SIG-M5 (cell line): Measurements from ENCODE around the gene PLEKHG4.

Experiments used
- DNase-seq: peaks from one replicate; lab custom pipeline; 2025; lab: John Stamatoyannopoulos, UW

PLEKHG4 gene

DNA sequence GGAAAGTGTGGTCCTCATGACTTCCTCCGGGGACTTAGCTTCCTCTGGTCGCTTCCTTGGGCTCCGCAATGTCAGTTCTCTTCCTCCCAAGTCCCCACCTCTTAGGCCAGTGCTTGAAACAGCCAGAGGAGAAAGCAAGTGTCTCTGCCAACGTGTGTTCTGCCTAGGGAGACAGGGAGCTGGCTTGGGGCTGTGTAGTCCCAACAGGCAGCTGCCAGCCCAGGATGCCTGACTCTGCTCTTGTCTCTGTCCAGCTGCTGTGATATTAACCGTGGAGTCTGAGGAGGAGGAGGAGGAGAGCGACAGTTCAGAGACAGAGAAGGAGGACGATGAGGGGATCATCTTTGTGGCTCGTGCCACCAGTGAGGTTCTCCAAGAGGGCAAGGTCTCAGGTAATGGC is 13.5 kb upstream of the PLEKHG4 start:
- DNase-seq: no peak

DNA sequence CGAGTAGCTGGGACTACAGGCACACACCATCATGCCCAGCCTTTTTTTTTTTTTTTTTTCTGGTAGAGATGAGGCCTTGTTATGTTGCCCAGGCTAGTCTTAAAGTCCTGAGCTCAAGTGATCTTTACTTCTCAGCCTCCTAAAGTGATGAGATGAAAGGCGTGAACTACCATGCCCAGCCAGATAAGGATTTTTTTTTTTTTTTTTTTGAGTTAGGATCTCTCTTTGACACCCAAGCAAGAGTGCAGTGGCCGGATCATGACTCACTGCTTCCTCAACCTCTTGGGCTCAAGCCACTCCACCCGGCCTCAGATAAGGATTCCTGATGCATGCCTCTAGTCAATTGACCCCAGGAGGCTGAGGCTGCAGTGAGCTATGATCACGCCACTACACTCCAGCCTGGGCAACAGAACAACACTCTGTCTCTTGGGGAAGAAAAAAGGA is 11.2 kb upstream of the PLEKHG4 start:
- no peak for DNase-seq

DNA sequence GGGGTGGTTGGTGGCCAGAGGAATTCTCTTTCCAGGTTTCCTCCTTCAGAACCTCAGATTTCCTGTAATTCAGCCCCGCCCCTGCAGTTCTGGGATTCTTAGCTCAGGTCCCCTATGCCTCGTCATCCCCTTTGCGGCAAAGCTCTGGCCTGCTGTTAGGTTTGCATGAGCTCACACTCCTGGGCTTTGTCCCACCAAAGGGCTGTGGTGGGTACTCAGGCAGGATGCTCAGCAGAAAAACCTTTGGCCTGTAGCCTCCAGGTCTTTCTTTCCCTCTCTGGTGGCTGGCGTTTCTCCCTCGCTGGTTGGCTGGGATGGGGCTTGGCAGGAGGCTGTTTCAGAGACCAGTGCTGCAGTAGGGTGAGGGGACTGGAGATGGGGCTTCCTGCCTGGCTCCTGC is 9.6 kb upstream of the PLEKHG4 start:
- no peak for DNase-seq

DNA sequence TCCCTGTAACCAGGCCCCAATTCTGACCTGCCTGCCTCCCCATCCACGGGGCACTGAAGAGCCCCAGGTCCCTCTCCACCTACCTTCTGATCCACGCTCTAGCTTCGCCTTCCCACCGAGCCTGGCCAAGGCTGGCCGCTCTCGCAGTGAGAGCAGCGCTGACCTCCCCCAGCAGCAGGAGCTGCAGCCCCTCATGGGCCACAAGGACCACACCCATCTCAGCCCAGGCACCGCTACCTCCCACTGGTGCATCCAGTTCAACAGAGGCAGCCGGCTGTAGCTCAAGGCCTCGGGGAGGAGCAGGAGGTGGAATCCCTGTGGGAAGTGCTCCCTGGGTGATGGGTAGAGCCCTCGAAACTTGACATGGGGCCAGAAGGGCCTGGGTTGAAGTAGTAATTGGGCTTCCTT is 8.4 kb upstream of the PLEKHG4 start:
- DNase-seq: no peak

DNA sequence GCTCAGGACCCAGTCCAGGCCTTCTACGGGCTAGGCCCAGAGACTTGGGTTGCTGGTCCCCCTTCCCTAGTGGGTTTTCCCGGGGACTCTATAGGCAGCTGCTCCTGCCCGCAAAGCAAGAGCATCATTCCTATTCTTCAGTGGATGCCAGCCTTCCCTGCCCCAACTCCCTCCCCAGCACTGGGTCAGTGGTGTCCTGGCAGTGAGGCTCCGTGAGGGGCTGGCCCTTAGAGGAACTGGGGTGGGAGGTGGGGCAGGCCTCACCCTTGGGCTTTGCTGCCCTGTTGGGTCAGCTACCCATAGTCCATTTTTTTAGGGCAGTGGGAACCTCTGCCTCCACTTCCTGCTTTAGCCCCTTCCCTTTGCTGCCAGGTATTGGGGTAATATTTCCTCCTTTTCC is 7.9 kb upstream of the PLEKHG4 start:
- DNase-seq: no peak

DNA sequence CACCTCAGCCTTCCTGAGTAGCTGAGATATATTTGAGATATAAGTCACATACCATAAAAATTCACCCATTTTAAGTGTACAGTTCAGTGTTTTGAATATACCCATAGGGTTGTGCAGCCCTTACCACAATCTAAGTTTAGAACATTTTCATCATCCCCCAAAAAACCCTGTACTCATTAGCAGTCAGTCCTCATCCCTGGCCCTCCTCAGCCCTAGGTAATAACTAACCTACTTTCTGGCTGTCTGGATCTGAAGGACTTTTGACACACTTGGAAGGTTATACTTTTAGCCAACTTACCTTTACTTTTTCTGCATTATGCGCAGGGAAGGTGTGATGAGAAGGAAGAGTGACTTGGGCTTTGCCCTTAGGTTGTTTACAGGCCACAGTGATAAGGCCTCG is 4.0 kb upstream of the PLEKHG4 start:
- no peak for DNase-seq

DNA sequence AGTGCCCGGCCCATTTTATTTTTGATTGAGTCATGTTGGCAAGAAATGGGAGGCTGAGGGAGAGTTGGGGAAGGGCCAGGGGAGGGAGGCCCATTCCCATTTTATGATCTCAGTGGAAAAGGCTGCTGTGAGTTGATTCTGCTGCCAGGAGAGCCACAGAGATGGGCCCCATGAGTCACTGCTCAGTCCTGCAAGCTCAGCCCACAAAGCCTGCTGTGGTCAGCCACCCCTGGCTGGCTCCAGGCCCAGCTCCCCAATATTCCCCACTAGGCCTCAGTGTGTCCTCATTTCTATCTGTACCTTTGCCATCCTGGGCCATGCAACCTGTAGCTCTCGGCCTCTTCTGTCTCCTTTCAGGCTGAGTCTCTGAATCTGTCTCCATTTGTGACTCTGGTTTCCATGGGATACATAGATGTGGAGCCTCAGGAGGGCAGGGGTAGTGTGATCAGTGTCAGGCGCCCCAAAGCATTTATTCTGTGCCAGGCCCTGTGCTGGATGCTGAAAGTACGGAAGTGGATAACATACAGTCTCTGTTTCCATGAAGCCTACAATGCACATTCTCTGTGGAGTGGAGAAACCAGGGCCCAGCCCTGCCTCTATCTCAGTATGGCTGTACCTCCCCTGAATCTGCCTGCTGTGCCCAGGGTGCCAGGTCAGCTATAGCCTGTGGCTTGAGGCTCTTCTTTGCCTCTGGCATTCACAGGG is 1.9 kb upstream of the PLEKHG4 start:
- no peak for DNase-seq

DNA sequence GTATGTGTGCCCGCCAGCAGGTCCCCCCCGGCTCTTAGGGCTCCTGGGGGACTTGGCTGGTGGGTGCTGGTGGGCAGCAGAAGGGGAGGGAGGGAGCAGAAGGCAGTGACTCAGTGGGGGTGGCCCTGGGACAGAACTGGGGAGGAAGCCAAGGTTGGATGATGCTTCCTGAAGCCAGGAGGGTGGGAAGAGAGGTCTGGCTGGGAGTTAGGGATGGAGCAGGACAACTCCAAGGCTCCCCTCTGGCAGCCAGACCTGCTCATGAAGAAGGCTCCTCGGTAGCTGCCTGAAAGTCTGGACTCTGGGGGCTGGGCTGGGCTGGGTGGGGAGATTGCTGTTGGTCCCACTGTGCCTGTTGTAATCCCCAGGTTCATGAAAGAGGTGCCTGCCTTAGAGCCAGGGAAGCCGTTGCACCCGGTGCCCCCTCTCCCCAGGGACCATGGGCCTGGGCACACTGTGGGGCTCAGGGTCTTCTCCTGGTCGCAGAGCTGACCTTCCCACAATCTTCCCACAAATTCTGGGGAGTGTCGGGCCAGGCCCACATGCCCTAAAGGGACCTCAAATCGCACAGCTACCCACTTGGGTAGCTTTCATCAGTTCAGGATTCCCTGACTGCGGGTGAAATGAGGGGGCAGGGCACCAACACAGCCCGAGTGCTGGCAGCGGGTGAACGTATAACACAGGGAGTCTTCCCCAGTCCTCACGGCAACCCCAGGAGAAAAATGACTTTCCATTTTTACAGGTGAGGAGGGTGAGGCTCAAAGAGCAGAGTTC is 1.1 kb upstream of the PLEKHG4 start:
- DNase-seq: no peak

DNA sequence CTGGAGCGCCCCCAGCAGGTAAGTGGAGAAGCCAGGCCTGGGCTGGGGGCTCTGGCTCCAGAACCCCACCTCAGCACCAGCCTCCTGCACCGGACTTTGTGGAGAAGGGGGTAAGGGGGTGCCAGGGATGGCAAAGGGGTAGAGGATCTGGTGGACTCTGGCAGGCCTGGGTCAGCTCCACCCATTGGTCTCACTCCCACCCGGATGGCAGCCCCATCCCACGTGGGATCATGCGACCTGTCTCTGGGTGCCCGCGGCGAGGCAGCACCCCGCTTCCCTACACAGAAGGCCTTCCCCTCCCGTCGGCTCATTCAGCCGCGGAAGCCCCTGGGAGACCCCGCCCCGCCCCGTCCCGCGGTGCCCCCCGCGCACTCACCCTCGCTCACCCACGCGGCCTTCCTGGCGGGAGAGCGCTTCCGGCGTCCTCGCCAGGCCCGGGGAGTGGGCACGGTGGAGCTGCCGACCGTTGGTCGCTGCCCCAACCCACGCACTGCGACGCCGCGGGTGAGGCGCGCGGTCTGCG is 498 bp upstream of the PLEKHG4 start:
- no peak for DNase-seq

DNA sequence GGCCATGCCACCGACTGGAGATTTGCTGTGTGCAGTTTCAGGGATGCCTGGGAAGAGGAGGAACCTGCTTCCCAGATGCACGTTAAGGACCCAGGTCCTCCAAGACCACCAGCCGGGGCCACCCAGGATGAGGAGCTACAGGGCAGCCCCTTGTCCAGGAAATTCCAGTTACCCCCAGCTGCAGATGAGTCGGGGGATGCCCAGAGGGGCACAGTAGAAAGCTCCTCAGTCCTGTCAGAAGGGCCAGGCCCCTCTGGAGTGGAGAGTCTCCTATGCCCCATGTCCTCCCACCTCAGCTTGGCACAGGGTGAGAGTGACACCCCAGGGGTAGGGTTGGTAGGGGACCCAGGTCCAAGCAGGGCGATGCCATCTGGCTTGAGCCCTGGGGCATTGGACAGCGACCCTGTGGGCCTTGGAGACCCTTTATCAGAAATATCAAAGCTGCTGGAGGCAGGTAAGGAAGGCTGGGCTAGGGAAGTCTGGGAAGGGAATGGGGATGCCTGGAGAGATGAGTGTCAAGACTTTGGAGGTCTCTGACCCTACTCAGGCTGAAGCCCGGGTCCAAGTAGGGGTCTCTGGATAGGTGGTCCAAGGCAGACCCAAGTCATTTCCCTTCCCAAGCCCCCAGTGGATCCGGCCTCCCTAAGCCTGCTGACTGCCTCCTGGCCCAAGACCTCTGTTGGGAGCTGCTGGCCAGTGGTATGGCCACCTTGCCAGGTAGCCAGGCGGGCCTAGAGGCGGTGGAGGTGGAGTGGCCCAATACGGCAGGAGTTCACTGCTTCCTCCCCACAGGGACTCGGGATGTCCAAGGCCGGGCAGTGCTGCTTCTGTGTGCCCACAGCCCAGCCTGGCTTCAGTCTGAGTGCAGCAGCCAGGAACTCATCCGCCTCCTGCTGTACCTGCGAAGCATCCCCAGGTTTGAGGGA is 1.0 kb downstream of the PLEKHG4 start:
- no peak for DNase-seq

DNA sequence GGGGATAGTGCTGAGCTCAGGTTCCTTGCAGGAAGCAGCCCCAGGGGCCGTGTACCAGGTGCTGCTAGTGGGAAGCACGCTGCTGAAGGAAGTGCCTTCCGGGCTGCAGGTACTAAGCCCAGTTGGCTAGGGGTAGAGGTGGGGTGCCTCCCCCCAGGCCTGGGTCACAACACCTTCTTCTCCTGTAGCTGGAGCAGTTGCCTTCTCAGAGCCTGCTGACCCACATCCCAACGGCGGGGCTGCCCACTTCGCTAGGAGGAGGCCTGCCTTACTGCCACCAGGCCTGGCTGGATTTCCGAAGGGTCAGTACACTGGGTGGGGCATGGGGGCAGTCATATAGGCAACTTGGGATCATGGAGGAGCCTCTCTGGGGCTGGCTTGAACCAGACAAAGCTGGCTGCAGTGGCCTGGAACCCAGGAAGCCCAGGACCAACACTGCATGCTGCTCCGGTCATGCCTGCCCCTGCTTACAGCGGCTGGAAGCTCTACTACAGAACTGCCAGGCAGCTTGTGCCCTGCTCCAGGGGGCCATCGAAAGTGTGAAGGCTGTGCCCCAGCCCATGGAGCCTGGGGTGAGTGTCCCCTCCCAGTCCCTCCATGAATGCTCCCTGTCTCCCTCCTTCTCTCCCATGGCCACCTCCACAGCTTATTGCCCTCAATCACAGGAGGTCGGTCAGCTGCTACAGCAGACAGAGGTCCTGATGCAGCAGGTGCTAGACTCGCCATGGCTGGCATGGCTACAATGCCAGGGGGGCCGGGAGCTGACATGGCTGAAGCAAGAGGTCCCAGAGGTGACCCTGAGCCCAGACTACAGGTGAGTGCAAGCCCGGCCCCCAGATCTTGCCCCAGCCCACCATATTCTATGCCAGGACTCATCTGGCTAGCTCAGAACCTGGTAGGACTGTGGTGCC is 2.5 kb downstream of the PLEKHG4 start:
- no peak for DNase-seq

DNA sequence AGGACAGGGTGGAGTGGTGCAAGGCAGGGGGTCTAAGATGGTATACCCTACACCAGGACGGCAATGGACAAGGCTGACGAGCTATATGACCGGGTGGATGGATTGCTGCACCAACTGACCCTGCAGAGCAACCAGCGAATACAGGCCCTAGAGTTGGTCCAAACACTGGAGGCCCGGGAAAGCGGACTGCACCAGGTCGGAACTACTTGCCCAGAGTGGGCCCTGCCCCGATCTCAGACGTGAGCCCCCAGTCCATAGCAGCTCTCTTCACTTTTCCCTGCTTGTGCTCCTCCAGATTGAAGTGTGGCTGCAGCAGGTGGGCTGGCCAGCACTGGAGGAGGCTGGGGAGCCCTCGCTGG is 3.1 kb downstream of the PLEKHG4 start:
- DNase-seq: no peak

DNA sequence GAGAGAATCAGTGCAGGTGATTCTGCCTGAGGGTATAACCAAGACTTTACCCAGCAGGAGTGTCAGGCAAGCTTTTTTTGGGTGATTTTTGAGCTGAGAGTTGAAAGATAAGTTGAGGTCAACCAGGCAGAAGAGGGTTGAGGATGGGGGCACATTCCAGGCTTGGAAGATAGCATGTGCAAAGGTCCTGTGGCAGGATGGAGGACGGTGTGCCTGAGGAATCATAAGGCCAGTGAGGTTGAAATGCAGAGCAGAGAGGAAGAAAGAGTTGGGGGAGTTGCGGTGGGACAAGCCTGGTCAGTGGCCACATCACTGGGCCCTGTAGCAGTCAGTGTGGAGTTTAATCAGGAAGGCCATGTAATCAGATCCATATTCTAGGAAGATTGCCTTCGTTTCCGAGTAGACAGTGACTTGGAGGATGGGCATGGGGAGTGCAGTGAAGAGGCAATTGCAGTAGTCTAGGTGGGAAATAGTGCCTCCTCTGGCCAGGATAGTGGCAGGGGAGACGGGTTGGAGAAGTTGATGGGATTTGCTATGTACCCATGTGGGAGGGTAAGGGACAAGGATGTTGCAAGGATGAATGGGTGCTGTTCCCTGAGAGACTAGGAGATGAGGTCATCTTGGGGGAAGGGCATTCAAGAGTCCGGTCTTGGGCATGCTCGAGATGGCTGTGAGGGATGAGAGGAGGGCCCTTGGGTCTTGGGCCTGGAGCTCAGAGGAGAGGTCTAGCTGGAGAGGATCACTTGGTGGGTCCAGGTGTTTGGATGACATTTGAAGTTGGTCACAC is 3.9 kb downstream of the PLEKHG4 start:
- DNase-seq: no peak

DNA sequence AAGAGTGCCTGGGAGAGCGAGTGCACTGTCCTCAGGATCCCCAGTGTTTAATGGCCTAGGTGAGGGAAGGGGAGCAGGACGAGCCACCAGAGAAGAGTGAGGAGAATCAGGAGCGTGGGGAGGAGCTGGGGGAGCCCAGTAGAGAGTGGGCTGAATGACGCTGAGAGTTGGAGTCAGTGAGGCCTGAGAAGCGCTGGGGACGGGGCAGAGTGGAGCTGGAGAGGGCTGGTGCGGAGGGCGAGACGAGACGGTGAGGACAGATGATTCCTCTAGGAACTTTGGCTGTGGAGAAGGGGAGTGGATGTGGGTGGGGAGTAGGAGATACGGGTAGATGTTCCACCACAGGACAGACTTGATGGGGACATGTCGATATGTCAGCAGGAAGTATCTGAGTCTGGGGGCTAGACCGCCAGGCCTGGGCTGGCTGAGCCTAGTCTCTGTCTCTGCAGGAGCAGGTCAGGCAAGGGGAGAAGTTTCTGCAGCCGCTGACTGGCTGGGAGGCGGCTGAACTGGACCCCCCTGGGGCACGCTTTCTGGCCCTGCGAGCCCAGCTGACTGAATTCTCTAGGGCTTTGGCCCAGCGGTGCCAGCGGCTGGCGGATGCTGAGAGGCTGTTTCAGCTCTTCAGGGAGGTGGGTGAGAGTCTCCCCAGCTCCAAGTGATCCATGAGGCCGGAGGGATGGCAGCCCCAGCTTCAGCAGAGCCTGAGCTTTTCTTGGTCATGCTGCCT is 4.7 kb downstream of the PLEKHG4 start:
- DNase-seq: no peak

DNA sequence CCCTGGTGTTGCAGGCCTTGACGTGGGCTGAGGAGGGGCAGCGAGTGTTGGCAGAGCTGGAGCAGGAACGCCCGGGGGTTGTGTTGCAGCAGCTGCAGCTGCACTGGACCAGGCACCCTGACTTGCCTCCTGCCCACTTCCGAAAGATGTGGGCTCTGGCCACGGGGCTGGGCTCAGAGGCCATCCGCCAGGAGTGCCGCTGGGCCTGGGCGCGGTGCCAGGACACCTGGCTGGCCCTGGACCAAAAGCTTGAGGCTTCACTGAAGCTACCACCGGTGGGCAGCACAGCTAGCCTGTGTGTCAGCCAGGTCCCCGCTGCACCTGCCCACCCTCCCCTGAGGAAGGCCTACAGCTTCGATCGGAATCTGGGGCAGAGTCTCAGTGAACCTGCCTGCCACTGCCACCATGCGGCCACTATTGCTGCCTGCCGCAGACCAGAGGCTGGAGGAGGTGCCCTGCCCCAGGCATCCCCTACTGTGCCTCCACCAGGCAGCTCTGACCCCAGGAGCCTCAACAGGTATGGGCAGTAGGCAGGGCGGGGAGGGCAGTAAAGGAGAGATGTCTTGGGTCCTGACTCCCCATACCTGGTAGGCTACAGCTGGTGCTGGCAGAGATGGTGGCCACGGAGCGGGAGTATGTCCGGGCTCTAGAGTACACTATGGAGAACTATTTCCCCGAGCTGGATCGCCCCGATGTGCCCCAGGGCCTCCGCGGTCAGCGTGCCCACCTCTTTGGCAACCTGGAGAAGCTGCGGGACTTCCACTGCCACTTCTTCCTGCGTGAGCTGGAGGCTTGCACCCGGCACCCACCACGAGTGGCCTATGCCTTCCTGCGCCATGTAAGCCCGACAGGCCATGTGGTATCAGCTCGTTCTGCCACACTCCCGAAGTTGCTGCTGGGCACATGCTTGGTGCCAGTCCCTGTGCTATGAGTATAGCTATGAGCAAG is 5.6 kb downstream of the PLEKHG4 start:
- DNase-seq: no peak

DNA sequence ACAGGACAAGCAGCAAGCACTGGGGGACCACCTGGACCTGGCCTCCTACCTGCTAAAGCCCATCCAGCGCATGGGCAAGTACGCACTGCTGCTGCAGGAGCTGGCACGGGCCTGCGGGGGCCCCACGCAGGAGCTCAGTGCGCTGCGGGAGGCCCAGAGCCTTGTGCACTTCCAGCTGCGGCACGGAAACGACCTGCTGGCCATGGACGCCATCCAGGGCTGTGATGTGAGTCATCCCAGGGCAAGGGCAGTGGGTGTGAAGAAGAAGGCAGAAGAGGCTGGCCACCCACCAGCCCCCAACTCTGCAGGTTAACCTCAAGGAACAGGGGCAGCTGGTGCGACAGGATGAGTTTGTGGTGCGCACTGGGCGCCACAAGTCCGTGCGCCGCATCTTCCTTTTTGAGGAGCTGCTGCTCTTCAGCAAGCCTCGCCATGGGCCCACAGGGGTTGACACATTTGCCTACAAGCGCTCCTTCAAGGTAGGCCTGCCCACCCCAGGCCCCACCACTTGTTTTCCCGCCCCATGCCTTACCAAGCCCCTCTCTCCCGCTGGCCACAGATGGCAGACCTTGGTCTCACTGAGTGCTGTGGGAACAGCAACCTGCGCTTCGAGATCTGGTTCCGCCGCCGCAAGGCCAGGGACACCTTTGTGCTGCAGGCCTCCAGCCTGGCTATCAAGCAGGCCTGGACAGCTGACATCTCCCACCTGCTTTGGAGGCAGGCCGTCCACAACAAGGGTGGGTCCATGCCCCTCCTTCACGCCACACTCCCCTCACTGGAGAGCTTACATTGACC is 7.3 kb downstream of the PLEKHG4 start:
- no peak for DNase-seq

DNA sequence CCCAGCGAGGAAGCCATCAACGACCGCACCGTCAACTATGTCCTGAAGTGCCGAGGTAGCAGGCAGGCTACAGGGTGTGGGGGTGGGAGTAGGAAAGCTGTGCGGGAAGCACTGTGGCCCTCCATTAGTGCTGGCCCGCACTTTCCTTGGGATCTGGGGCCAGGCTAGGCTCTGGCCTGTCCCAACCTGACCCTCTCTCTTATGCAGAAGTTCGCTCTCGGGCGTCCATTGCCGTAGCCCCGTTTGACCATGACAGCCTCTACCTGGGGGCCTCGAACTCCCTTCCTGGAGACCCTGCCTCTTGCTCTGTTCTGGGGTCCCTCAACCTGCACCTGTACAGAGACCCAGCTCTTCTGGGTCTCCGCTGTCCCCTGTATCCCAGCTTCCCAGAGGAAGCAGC is 8.6 kb downstream of the PLEKHG4 start:
- no peak for DNase-seq

DNA sequence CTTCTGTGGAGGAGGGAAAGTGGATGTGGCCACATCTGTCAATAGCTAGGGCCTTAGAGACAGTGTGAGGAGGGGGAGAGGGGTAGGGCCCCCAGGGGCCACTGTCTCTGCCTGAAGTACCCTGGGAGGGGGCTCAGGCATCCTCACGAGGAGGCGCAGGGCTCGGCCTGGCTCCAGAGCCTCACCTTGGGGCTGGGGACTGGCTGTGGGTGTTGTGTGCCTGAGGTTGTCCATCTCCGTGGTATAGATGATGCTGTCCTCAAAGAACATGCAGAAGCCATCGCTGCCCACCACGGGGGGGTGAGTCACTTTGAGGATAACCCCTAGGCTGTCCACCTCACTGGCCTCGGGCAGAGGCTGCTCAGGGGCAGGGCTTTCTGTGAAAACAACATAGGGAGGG is 12.1 kb downstream of the PLEKHG4 start:
- DNase-seq: no peak
